Stomach (tissue), 4 donors: ENCODE results near the gene FXR2.

Experiments
- POLR2A ChIP-seq, 4 donors: fragments of 450-650 bp; IDR thresholded peaks; one replicate each; pipeline ENCODE4 v1.6.1; 2016; ENCODE audit warnings: antibody characterized with exemption in 4 of 4, control low read depth in 2 of 4, mild to moderate bottlenecking in 1 of 4, moderate library complexity in 1 of 4
- POLR2AphosphoS5 ChIP-seq, 3 donors: sonication (generic); formaldehyde crosslinking; IDR thresholded peaks; one replicate each; pipeline ENCODE4 v1.6.1; 2016; ENCODE audit warnings: antibody characterized with exemption in 3 of 3

DNA sequence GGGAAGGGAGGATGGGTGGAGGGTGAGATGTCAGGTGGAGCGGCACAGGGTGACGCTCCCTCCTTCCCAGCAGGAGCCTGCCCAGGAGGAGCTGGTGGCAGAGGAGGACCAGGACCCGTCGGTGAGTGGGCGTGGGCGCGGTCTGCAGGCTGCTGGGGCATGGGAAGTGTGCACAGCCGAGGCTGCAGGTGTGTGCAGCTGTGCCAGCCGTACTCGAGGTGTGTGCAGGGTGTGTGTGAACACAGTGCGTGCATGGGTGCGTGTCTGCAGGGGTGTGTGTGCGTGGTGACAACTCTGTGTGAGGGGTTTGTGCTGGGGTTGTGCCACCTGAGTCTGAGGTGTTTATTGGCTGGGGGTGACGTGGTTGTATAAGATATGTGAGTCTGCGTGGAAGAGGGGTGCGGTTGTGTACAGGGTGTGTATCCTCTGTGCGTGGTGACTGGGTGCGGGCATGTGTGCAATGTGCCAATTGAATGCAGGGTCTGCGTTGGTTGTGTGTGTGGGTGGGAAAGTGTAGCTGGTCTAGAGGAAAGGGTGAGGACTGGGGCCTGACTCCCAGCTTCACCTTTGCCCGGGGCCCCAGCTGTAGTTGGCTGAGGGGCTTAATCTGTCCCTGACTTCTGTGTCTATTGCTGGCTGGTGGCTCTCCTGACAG, 65.2 kb downstream of the FXR2 start:
- TF ChIP-seq POLR2AphosphoS5 (IDR thresholded peaks at IDR 0.05): no peak
- no peak for TF ChIP-seq POLR2A (IDR thresholded peaks at IDR 0.05)
